RWPE1 (cell line): ENCODE data around the gene AGAP1.

Experiments used
- CTCF ChIA-PET: fragments of 350-600 bp; sonication (Branson Sonifier 250); formaldehyde crosslinking; extraction: SDS; loops from one replicate; lab custom pipeline; 2021; lab: Yijun Ruan, JAX
- POLR2A ChIA-PET: fragments of 400-600 bp; formaldehyde crosslinking; extraction: SDS; loops from one replicate; lab custom pipeline; 2020; ENCODE audit warnings: antibody characterized with exemption; ENCODE audit not compliant: low non-redundant PET; lab: Yijun Ruan, JAX
- DNase-seq: peaks from one replicate; pipeline ENCODE4 v3.0.0; 2012; ENCODE audit warnings: low spot score
- H3K27ac ChIP-seq: fragments of 450-650 bp; 2 replicates; pipeline ENCODE4 v1.5.1; 2017
- CTCF ChIP-seq: fragments of 450-650 bp; conservative IDR thresholded peaks from 2 replicates; pipeline ENCODE4 v1.5.1; 2017; ENCODE audit warnings: low read depth, mild to moderate bottlenecking

Gene AGAP1

GRCh38 chr2:235453605-235454151 lies 40.2 kb upstream of the AGAP1 start:
- ChIA-PET POLR2A (interaction anchor here (1.2 kb wide), 1 partner anchor 18 kb away, joined by 3 read pairs; no protein-coding TSS in a partner anchor), CTCF (interaction anchor here (0.6 to 0.7 kb wide), 2 partner anchors 459 to 989 kb away, joined by 3 read pairs; no protein-coding TSS in a partner anchor)
- H3K27ac ChIP-seq: no peak overlapping the region
- TF ChIP-seq CTCF: no peak
- no peak for DNase-seq

- TF ChIP-seq CTCF: no peak
- ChIA-PET POLR2A (no interaction called here), CTCF (interaction anchor here (0.5 kb wide), 1 partner anchor 11 kb away, joined by 3 read pairs; no protein-coding TSS in a partner anchor)
- peak; percentile 52 for DNase-seq
- no peak overlapping the region for H3K27ac ChIP-seq
Measured at GRCh38 chr2:235458839-235459273, 35.0 kb upstream of the AGAP1 start.

- no peak overlapping the region for H3K27ac ChIP-seq
- no peak for DNase-seq
- POLR2A ChIA-PET: no interaction called here
- CTCF ChIA-PET: interaction anchor here (0.8 kb wide), 1 partner anchor 36 kb away, joined by 4 read pairs; no protein-coding TSS in a partner anchor
- TF ChIP-seq CTCF: no peak
Measured at GRCh38 chr2:235460548-235461047, 33.2 kb upstream of the AGAP1 start.

- TF ChIP-seq CTCF: no peak
- POLR2A ChIA-PET: no interaction called here
- no peak overlapping the region for H3K27ac ChIP-seq
- CTCF ChIA-PET: no interaction called here
- no peak for DNase-seq
Measured at GRCh38 chr2:235461763-235462414, 32.0 kb upstream of the AGAP1 start.

GRCh38 chr2:235462415-235462790 lies 31.4 kb upstream of the AGAP1 start:
- no peak for TF ChIP-seq CTCF
- POLR2A ChIA-PET: no interaction called here
- CTCF ChIA-PET: no interaction called here
- no peak overlapping the region for H3K27ac ChIP-seq
- no peak for DNase-seq

- POLR2A ChIA-PET: no interaction called here
- DNase-seq: no peak
- TF ChIP-seq CTCF: no peak
- H3K27ac ChIP-seq: no peak overlapping the region
- CTCF ChIA-PET: interaction anchor here (0.6 to 0.7 kb wide), 3 partner anchors 28 to 38 kb away, joined by 3 read pairs; no protein-coding TSS in a partner anchor
Measured at GRCh38 chr2:235463893-235464292, 29.9 kb upstream of the AGAP1 start.
